GM13976 (cell line): ENCODE results near the gene IMPDH2.

ENCODE experiments used
- DNase-seq: peaks from one replicate; pipeline ENCODE4 v3.0.0; 2012; ENCODE audit warnings: low spot score
- in situ Hi-C: fragments of 300-500 bp; cut with MboI; formaldehyde crosslinking; loops from one replicate; pipeline ENCODE4 v1.12.0; 2022; ENCODE audit warnings: low sequenced_read_pairs, mixed read lengths, inconsistent platforms; ENCODE audit not compliant: unreplicated experiment
- TF ChIP-seq, protein P1 (sequence below): IDR thresholded peaks from 2 replicates; pipeline ENCODE4 v1.5.1; 2012; ENCODE audit warnings: borderline replicate concordance, mild to moderate bottlenecking; ENCODE audit not compliant: insufficient read depth; ENCODE audit errors: extremely low read depth, missing control alignments, control extremely low read depth

The IMPDH2 gene

GRCh38 chr3:49022688-49023171 lies 6.5 kb downstream of the IMPDH2 start:
- DNase-seq, result no peak
- TF ChIP-seq, protein P1, sequence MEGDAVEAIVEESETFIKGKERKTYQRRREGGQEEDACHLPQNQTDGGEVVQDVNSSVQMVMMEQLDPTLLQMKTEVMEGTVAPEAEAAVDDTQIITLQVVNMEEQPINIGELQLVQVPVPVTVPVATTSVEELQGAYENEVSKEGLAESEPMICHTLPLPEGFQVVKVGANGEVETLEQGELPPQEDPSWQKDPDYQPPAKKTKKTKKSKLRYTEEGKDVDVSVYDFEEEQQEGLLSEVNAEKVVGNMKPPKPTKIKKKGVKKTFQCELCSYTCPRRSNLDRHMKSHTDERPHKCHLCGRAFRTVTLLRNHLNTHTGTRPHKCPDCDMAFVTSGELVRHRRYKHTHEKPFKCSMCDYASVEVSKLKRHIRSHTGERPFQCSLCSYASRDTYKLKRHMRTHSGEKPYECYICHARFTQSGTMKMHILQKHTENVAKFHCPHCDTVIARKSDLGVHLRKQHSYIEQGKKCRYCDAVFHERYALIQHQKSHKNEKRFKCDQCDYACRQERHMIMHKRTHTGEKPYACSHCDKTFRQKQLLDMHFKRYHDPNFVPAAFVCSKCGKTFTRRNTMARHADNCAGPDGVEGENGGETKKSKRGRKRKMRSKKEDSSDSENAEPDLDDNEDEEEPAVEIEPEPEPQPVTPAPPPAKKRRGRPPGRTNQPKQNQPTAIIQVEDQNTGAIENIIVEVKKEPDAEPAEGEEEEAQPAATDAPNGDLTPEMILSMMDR, result no peak
- in situ Hi-C loops, result no loop called here

GRCh38 chr3:49021813-49022687 lies 7.1 kb downstream of the IMPDH2 start, which contains the start of gene NDUFAF3:
TSS of gene NDUFAF3 (plus strand) at chr3:49022121. CDS start at chr3:49022145, 24 bp downstream.
- in situ Hi-C loops, result no loop called here
- TF ChIP-seq, protein P1, result peak; percentile 99
- DNase-seq, result peak; percentile 91

DNA sequence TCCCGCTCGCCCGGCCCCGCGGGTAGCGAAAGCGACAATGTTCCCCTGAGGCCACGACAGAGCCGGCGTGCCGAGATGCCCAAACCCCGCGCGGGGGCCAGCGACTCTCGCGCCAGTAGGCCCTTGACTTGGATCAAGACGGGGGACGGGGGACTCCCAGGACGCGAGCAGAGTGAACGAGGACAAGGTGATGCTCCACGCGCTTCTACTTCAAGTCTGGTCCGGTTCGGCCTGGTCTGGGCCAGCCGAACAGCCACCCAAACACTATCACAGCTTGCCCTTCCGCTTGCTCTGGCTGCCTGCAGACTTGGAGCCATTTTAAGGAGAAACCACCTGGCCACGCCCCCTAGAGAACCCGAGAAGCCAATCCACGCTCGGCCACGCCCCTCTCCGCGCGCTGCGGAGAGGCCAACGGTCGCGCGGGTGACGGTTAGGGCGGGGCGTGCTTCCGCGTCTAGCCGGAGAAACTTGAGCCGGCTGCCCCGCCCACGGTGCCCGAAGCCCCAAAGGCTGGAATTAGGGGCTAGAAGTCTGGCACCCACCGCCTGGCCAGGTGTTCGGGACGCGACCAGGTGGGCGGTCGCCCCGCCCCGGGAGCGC lies 7.9 kb downstream of the IMPDH2 start:
- TF ChIP-seq, protein P1, result no peak
- in situ Hi-C loops, result no loop called here
- DNase-seq, result peak; percentile 96

DNA sequence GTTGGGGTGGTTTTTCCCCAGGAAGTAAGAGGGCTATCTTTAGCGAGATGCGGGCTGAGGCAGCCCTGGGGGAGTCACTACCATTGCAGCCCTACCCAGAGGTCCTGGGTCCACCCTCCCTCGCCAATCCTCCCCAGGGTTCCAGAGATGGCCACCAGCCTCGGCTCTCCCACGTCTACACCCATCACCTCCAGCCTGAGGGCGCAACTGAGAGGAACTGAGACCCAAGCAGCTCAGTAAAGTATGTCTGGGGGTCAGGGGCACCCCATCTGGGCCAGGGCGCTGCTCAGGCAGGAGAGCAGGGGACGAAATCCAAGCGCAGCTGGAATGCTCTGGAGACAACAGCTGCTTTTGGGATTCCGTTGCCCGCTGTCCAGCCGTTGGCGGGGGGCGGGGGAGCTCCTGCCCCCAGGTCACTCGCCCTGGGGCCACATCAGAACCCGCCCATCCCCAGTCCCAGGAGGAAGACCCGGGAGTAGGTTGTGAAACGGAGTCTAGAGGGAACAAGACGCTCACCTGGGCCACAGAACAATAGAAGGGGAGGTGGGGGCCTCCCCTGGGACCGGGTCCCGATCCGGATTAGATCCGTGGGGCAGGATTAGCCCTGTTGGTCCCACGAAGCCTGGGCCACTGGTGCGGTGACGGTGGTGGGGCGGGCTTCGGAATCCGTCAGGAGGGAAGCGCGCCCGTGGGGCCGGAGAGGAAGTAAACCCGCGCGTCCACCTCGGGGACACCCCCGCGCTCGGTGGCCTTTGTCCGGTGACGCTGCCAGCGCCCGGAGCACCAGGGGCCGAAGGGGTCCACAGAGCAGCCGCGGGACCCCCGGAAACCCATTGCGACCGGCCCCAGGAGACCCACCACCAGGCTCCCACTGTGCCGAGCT lies 8.6 kb downstream of the IMPDH2 start:
- DNase-seq, result peak; percentile 72
- in situ Hi-C loops, result no loop called here
- TF ChIP-seq, protein P1, result peak; percentile 12

- DNase-seq, result no peak
- in situ Hi-C loops, result no loop called here
- TF ChIP-seq, protein P1, result no peak
These were observed 9.3 kb downstream of the IMPDH2 start for GRCh38 chr3:49019941-49020329.

DNA sequence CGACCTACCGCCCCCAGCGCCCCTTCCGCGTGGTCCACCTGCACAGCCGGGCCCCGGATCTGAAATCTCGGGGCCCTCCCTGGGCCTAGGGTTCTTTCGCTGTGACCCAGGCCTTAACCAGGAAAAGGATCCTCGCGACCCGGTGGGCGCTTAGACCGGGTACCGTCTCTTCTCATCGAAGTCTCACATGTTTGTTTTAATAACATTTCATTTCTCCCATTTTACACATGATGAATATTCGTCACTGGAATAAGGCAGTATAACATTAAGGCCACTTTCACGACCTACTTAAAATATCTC lies 10.5 kb downstream of the IMPDH2 start:
- TF ChIP-seq, protein P1, result no peak
- in situ Hi-C loops, result no loop called here

More for the DNA sequence above, 10.5 kb downstream of the IMPDH2 start:
- DNase-seq, result no peak
